Measurements from ENCODE around the gene PTPRE. TPM values are rescaled to one million over a fixed set of nuclear protein-coding genes. Genes with fewer than 3 reads are reported as not detected.

PTPRE gene
- total RNA-seq, 1 experiment from 2014 or later: 0.70 TPM

GRCh38 chr10:127928021-127928806 is 21.3 kb downstream of the PTPRE start:
- H3K9ac ChIP-seq (ENCODE audit: extremely low read depth, insufficient read length, low read length): no peak overlapping the region
- H3K14ac ChIP-seq (ENCODE audit: insufficient read depth, low read length): no peak overlapping the region
- H3K4me2 ChIP-seq (ENCODE audit: insufficient read depth, insufficient read length, low read length): no peak overlapping the region
- Mint-ChIP-seq H3K36me3 (ENCODE audit: insufficient read depth in 1 of 3, low read depth in 3 of 3) (peaks cover 0 to 4% (median 2%) of the 10 kb centered on the region in 3 experiments; a peak in 3 of 7 replicates), H3K27ac (no peak overlapping the region), H3K4me3 (no peak overlapping the region), H3K4me1 (peaks cover 14 to 21% of the 10 kb centered on the region in 2 experiments; a peak in 3 of 4 replicates), H3K27me3 (ENCODE audit: low read depth) (peaks cover 2% of the 10 kb centered on the region; the same call in 1 of the 2 replicates), H3K9me3 (peaks cover 2 to 4% of the 10 kb centered on the region in 2 experiments; a peak in 3 of 5 replicates)
- H2AK5ac ChIP-seq (ENCODE audit: insufficient read length, low read length): no peak overlapping the region
- no peak overlapping the region for H3K56ac ChIP-seq (ENCODE audit: insufficient read length, low read depth, low read length)
- no peak overlapping the region for H3K18ac ChIP-seq (ENCODE audit: insufficient read length, low read depth, low read length)
- H2BK120ac ChIP-seq (ENCODE audit: low read depth, low read length, poor library complexity, severe bottlenecking): no peak overlapping the region
- H2BK12ac ChIP-seq (ENCODE audit: insufficient read length, low read depth, low read length): no peak overlapping the region
- no peaks in the 10 kb centered on the region for H3K79me2 ChIP-seq (ENCODE audit: insufficient read depth, low read length)
- H3K27me3 ChIP-seq (ENCODE audit: insufficient read depth, low read length): no peaks in the 10 kb centered on the region
- H3K9me3 ChIP-seq (ENCODE audit: control insufficient read depth, low read depth, low read length): no peaks in the 10 kb centered on the region
- no peak overlapping the region for H2BK5ac ChIP-seq (ENCODE audit: insufficient read length, low read length)
- no peak overlapping the region for H2AFZ ChIP-seq (ENCODE audit: low read length)
- no peaks in the 10 kb centered on the region for H3K4me1 ChIP-seq (ENCODE audit: insufficient read depth, low read length)
- TF ChIP-seq, protein P1, sequence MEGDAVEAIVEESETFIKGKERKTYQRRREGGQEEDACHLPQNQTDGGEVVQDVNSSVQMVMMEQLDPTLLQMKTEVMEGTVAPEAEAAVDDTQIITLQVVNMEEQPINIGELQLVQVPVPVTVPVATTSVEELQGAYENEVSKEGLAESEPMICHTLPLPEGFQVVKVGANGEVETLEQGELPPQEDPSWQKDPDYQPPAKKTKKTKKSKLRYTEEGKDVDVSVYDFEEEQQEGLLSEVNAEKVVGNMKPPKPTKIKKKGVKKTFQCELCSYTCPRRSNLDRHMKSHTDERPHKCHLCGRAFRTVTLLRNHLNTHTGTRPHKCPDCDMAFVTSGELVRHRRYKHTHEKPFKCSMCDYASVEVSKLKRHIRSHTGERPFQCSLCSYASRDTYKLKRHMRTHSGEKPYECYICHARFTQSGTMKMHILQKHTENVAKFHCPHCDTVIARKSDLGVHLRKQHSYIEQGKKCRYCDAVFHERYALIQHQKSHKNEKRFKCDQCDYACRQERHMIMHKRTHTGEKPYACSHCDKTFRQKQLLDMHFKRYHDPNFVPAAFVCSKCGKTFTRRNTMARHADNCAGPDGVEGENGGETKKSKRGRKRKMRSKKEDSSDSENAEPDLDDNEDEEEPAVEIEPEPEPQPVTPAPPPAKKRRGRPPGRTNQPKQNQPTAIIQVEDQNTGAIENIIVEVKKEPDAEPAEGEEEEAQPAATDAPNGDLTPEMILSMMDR (conservative IDR thresholded peaks at IDR 0.05): no peak
- no peak for DNase-seq
- H3K23ac ChIP-seq (ENCODE audit: insufficient read length, low read depth, low read length): no peak overlapping the region
- H4K8ac ChIP-seq (replicated peaks; ENCODE audit: insufficient read length, low read depth, low read length): no peak overlapping the region
- no peak overlapping the region for H4K91ac ChIP-seq (ENCODE audit: insufficient read length, low read depth, low read length)
- WGBS (ENCODE audit: extremely low coverage, insufficient read length, low lambda C conversion rate): no CpG with 5 or more reads among the region's 10 CpGs
- no peaks in the 10 kb centered on the region for H4K20me1 ChIP-seq (ENCODE audit: control insufficient read depth, insufficient read depth, insufficient read length)
- no peak overlapping the region for H2BK20ac ChIP-seq (ENCODE audit: low read depth, low read length, poor library complexity, severe bottlenecking)
- no peaks in the 10 kb centered on the region for H3K79me1 ChIP-seq (ENCODE audit: insufficient read depth, low read depth, low read length, poor library complexity, severe bottlenecking)
- H3K27ac ChIP-seq (ENCODE audit: insufficient read length, low read depth, low read length): no peak overlapping the region
- no peak overlapping the region for H4K5ac ChIP-seq (ENCODE audit: insufficient read length, low read depth, low read length)
- H3K4ac ChIP-seq (ENCODE audit: low read depth, low read length): no peak overlapping the region
- no peak overlapping the region for H2BK15ac ChIP-seq (ENCODE audit: low read depth, low read length)
- no peak overlapping the region for H3T11ph ChIP-seq (ENCODE audit: low read length)
- H3K23me2 ChIP-seq (ENCODE audit: insufficient read length, low read depth, low read length, poor library complexity, severe bottlenecking): no peaks in the 10 kb centered on the region

All from H9 (cell line).